ENCODE results near the gene CCDC149.

Gene CCDC149

GRCh38 chr4:24843096-24843495 lies 69.7 kb downstream of the CCDC149 start:
- no peak for DNase-seq (ENCODE audit: low read depth in 2 of 2)

- DNase-seq (ENCODE audit: low read depth in 2 of 2), result no peak
Measured at GRCh38 chr4:24842356-24842755, 70.5 kb downstream of the CCDC149 start.

- DNase-seq (ENCODE audit: low read depth in 2 of 2), result no peak
Measured at GRCh38 chr4:24840826-24841543, 71.9 kb downstream of the CCDC149 start.

GRCh38 chr4:24840362-24840761 lies 72.5 kb downstream of the CCDC149 start:
- DNase-seq (ENCODE audit: low read depth in 2 of 2), result no peak

- DNase-seq (ENCODE audit: low read depth in 2 of 2), result no peak
Measured at GRCh38 chr4:24837781-24838180, 75.1 kb downstream of the CCDC149 start.

- DNase-seq (ENCODE audit: low read depth in 2 of 2), result no peak
Measured at GRCh38 chr4:24837336-24837735, 75.5 kb downstream of the CCDC149 start.

- DNase-seq (ENCODE audit: low read depth in 2 of 2), result no peak
Measured at GRCh38 chr4:24836661-24837242, 76.1 kb downstream of the CCDC149 start.

- no peak for DNase-seq (ENCODE audit: low read depth in 2 of 2)
Measured at GRCh38 chr4:24835696-24836095, 77.1 kb downstream of the CCDC149 start.

- DNase-seq (ENCODE audit: low read depth in 2 of 2), result no peak
Measured at GRCh38 chr4:24831637-24832036, 81.2 kb downstream of the CCDC149 start.

GRCh38 chr4:24824720-24825119 lies 88.1 kb downstream of the CCDC149 start:
- DNase-seq (ENCODE audit: low read depth in 2 of 2), result no peak

- no peak for DNase-seq (ENCODE audit: low read depth in 2 of 2)
Measured at GRCh38 chr4:24820541-24820940, 92.3 kb downstream of the CCDC149 start.

- DNase-seq (ENCODE audit: low read depth in 2 of 2), result no peak
Measured at GRCh38 chr4:24816797-24817196, 96.0 kb downstream of the CCDC149 start.

GRCh38 chr4:24813732-24814131 lies 99.1 kb downstream of the CCDC149 start:
- no peak for DNase-seq (ENCODE audit: low read depth in 2 of 2)

- no peak for DNase-seq (ENCODE audit: low read depth in 2 of 2)
Measured at GRCh38 chr4:24810871-24811631, 101.8 kb downstream of the CCDC149 start.

GRCh38 chr4:24809815-24810405 lies 102.9 kb downstream of the CCDC149 start:
- no peak for DNase-seq (ENCODE audit: low read depth in 2 of 2)

GRCh38 chr4:24809376-24809775 lies 103.5 kb downstream of the CCDC149 start:
- no peak for DNase-seq (ENCODE audit: low read depth in 2 of 2)

- no peak for DNase-seq (ENCODE audit: low read depth in 2 of 2)
Measured at GRCh38 chr4:24808955-24809354, 103.9 kb downstream of the CCDC149 start.

GRCh38 chr4:24808261-24808660 lies 104.6 kb downstream of the CCDC149 start:
- no peak for DNase-seq (ENCODE audit: low read depth in 2 of 2)

GRCh38 chr4:24807611-24808010 lies 105.2 kb downstream of the CCDC149 start:
- no peak for DNase-seq (ENCODE audit: low read depth in 2 of 2)

- no peak for DNase-seq (ENCODE audit: low read depth in 2 of 2)
Measured at GRCh38 chr4:24806206-24806990, 106.4 kb downstream of the CCDC149 start.

GRCh38 chr4:24805566-24805965 lies 107.3 kb downstream of the CCDC149 start:
- DNase-seq (ENCODE audit: low read depth in 2 of 2), result no peak

- DNase-seq (ENCODE audit: low read depth in 2 of 2), result no peak
Measured at GRCh38 chr4:24805067-24805466, 107.8 kb downstream of the CCDC149 start.
